CD8-positive, alpha-beta memory T cell (primary cell): ENCODE results near the gene UMAD1. TPM values are rescaled to one million over a fixed set of nuclear protein-coding genes. Genes with fewer than 3 reads are reported as not detected.

Experiments
- CTCF ChIA-PET: fragments of 350-600 bp; sonication (Branson Sonifier 250); formaldehyde crosslinking; loops from one replicate; lab custom pipeline; 2021; ENCODE audit warnings: antibody characterized with exemption; lab: Charles Lee
- POLR2A ChIA-PET: fragments of 350-600 bp; sonication (Branson Sonifier 250); formaldehyde crosslinking; loops from one replicate; lab custom pipeline; 2021; ENCODE audit warnings: antibody characterized with exemption; lab: Charles Lee
- DNase-seq, 5 donors: peaks; one replicate each; pipeline versions ENCODE4 v3.0.0 to v3.0.0-alpha.2; 2020 to 2022; ENCODE audit warnings: mixed read lengths in 1 of 5
- H3K27ac ChIP-seq: one replicate; pipeline ENCODE4 v1.7.0; 2013; ENCODE audit warnings: low read depth, mild to moderate bottlenecking, low read length, moderate library complexity
- H3K27me3 ChIP-seq: 2 replicates; pipeline ENCODE4 v1.7.0; 2013; ENCODE audit warnings: low read length, mild to moderate bottlenecking; ENCODE audit not compliant: insufficient read depth, poor library complexity, severe bottlenecking
- H3K36me3 ChIP-seq: 2 replicates; pipeline ENCODE4 v1.7.0; 2013; ENCODE audit warnings: mild to moderate bottlenecking, low read length, moderate library complexity; ENCODE audit not compliant: insufficient read depth
- H3K4me1 ChIP-seq: 2 replicates; pipeline ENCODE4 v1.7.0; 2013; ENCODE audit warnings: mild to moderate bottlenecking, low read length, moderate library complexity; ENCODE audit not compliant: insufficient read depth
- H3K4me3 ChIP-seq: 2 replicates; pipeline ENCODE4 v1.7.0; 2013; ENCODE audit warnings: mild to moderate bottlenecking, low read length
- H3K9me3 ChIP-seq: 2 replicates; pipeline ENCODE4 v1.7.0; 2013; ENCODE audit warnings: mild to moderate bottlenecking, low read length
- H3K27ac Mint-ChIP-seq, 8 donors: one replicate each; pipeline ENCODE4 v1.8.0; 2020 to 2021; ENCODE audit warnings: mixed read lengths in 8 of 8, mild to moderate bottlenecking in 6 of 8, inconsistent platforms in 3 of 8, moderate library complexity in 3 of 8
- H3K27me3 Mint-ChIP-seq, 2 donors: one replicate each; pipeline ENCODE4 v1.8.0; 2020 to 2021; ENCODE audit warnings: mixed read lengths in 2 of 2, mild to moderate bottlenecking in 1 of 2, moderate library complexity in 1 of 2
- H3K36me3 Mint-ChIP-seq, 3 donors: one replicate each; pipeline ENCODE4 v1.8.0; 2020 to 2021; ENCODE audit warnings: mixed read lengths in 3 of 3, inconsistent platforms in 1 of 3, mild to moderate bottlenecking in 1 of 3
- H3K4me1 Mint-ChIP-seq, 3 donors: one replicate each; pipeline ENCODE4 v1.8.0; 2020 to 2021; ENCODE audit warnings: mixed read lengths in 3 of 3, inconsistent platforms in 1 of 3, mild to moderate bottlenecking in 1 of 3
- H3K4me3 Mint-ChIP-seq, 7 donors: one replicate each; pipeline ENCODE4 v1.8.0; 2020 to 2021; ENCODE audit warnings: mixed read lengths in 7 of 7, mild to moderate bottlenecking in 6 of 7, moderate library complexity in 4 of 7, inconsistent platforms in 2 of 7
- H3K9me3 Mint-ChIP-seq, 5 donors: one replicate each; pipeline ENCODE4 v1.8.0; 2020 to 2022; ENCODE audit warnings: mixed read lengths in 5 of 5, mild to moderate bottlenecking in 3 of 5, moderate library complexity in 2 of 5, inconsistent platforms in 1 of 5
- polyA plus RNA-seq: library from polyadenylated mRNA; unstranded; fragments of 300-500 nt; fragmentation: Illumina TruSeq; gene quantifications from one replicate; pipeline ENCODE4 v1.2.3, GENCODE V29; 2021
- total RNA-seq, 2 experiments: library from RNA; stranded (reverse); gene quantifications; one replicate each; pipeline ENCODE4 v1.2.3, GENCODE V29; 2021

UMAD1 gene
- total and polyA plus RNA-seq, 3 experiments from 2014 or later, result 13.5 to 27.4 (median 14.8) TPM

GRCh38 chr7:7695111-7695817 is 54.7 kb downstream of the UMAD1 start:
- H3K36me3 ChIP-seq, result no peaks in the 10 kb centered on the region
- Mint-ChIP-seq H3K27ac (peak overlapping the region in 1 of 8 donors; percentile 11), H3K36me3 (peaks cover 13 to 20% (median 14%) of the 10 kb centered on the region in 3 donors), H3K4me1 (peaks cover 16 to 26% (median 25%) of the 10 kb centered on the region in 3 donors), H3K27me3 (no peaks in the 10 kb centered on the region), H3K9me3 (peaks cover 0 to 5% (median 0%) of the 10 kb centered on the region in 5 donors), H3K4me3 (no peak overlapping the region)
- peaks cover 5% of the 10 kb centered on the region for H3K4me1 ChIP-seq
- DNase-seq, result no peak
- H3K4me3 ChIP-seq, result no peak overlapping the region
- POLR2A ChIA-PET, result no interaction called here
- H3K9me3 ChIP-seq, result no peaks in the 10 kb centered on the region
- H3K27me3 ChIP-seq, result no peaks in the 10 kb centered on the region
- no peak overlapping the region for H3K27ac ChIP-seq
- CTCF ChIA-PET, result no interaction called here

DNA sequence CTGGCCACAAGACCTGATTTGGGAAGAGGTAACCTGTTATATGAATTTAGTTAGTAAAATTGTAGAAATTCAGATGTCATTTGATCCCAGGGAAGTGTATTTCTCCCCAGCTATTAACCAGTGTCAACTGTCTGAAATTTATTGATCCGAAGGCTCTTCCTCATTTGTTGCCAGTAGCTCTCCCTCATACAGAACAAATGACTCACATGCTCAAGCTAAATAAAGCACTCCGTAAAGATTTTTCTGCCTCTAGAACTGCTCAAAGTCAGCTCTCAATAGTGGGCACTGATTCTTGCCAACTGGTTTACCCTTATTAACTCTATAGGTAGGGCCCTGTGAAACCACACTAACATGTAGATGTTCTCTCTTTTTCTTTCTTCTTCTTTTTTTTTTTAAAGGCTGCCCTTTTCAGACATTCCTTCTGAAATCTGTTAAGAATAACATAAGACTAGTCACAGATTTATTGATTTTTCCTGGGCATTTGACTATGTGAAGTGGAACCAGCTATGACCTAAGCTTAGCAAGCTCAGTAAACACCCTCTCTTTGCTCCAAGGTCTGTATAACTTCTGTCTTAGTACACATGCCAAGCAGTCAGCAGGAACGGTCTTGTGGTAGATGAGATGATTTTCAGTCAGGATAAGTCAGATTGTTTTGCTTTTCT is 56.0 kb downstream of the UMAD1 start:
- POLR2A ChIA-PET, result no interaction called here

GRCh38 chr7:7698930-7699329 is 58.4 kb downstream of the UMAD1 start:
- peaks cover 22 to 43% (median 36%) of the 10 kb centered on the region in 3 donors for H3K4me1 Mint-ChIP-seq
- H3K4me1 ChIP-seq, result peaks cover 5% of the 10 kb centered on the region
- H3K36me3 ChIP-seq, result no peaks in the 10 kb centered on the region
- peaks cover 0 to 5% (median 0%) of the 10 kb centered on the region in 5 donors for H3K9me3 Mint-ChIP-seq
- POLR2A ChIA-PET, result no interaction called here
- H3K27me3 ChIP-seq, result no peaks in the 10 kb centered on the region
- CTCF ChIA-PET, result no interaction called here
- H3K27ac ChIP-seq, result no peak overlapping the region
- no peaks in the 10 kb centered on the region for H3K9me3 ChIP-seq
- H3K27ac Mint-ChIP-seq, result no peak overlapping the region
- H3K4me3 Mint-ChIP-seq, result no peak overlapping the region
- no peak overlapping the region for H3K4me3 ChIP-seq
- no peaks in the 10 kb centered on the region for H3K27me3 Mint-ChIP-seq
- no peak for DNase-seq
- H3K36me3 Mint-ChIP-seq, result peaks cover 11 to 15% (median 14%) of the 10 kb centered on the region in 3 donors

More for the DNA sequence above, 56.0 kb downstream of the UMAD1 start:
- Histone ChIP-seq H3K27me3 (no peaks in the 10 kb centered on the region), H3K4me1 (peaks cover 5% of the 10 kb centered on the region), H3K27ac (no peak overlapping the region), H3K36me3 (no peaks in the 10 kb centered on the region), H3K4me3 (no peak overlapping the region), H3K9me3 (no peaks in the 10 kb centered on the region)
- H3K4me1 Mint-ChIP-seq, result peaks cover 22 to 35% (median 32%) of the 10 kb centered on the region in 3 donors
- H3K9me3 Mint-ChIP-seq, result peaks cover 0 to 5% (median 0%) of the 10 kb centered on the region in 5 donors
- H3K4me3 Mint-ChIP-seq, result peak overlapping the region in 1 of 7 donors; percentile 30
- H3K27ac Mint-ChIP-seq, result peak overlapping the region in 1 of 8 donors; percentile 38
- DNase-seq, result no peak
- H3K27me3 Mint-ChIP-seq, result no peaks in the 10 kb centered on the region
- peaks cover 11 to 18% (median 14%) of the 10 kb centered on the region in 3 donors for H3K36me3 Mint-ChIP-seq
- CTCF ChIA-PET, result interaction anchor here (0.7 kb wide), 1 partner anchor 10 kb away, joined by 3 read pairs; no protein-coding TSS in a partner anchor

DNA sequence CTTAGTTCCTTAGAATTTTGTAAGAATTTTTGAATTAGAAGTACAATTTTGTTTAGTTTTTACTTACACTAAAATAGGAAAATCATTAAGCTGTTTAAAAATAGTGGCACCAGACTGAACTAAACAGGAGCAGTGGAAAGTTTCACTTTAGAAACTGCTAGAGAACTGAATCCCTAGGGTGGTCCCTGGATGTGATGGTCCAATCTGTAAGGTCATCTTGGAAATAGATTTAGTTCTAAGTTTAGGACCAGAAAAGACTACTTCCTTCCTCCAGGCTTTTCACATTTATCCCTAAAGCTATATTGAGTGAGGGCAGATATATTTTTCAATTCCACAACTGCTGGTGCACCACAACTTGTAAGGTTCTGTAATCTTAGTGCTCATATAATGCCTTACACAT is 58.8 kb downstream of the UMAD1 start:
- Mint-ChIP-seq H3K36me3 (peaks cover 10 to 15% (median 11%) of the 10 kb centered on the region in 3 donors), H3K9me3 (peaks cover 0 to 5% (median 0%) of the 10 kb centered on the region in 5 donors), H3K4me1 (peaks cover 22 to 43% (median 36%) of the 10 kb centered on the region in 3 donors), H3K27ac (peak overlapping the region in 1 of 8 donors; percentile 7), H3K4me3 (peak overlapping the region in 1 of 7 donors; percentile 1), H3K27me3 (no peaks in the 10 kb centered on the region)
- no peaks in the 10 kb centered on the region for H3K27me3 ChIP-seq
- POLR2A ChIA-PET, result no interaction called here
- CTCF ChIA-PET, result no interaction called here
- no peaks in the 10 kb centered on the region for H3K36me3 ChIP-seq
- no peak overlapping the region for H3K27ac ChIP-seq
- H3K9me3 ChIP-seq, result no peaks in the 10 kb centered on the region
- peaks cover 5% of the 10 kb centered on the region for H3K4me1 ChIP-seq
- DNase-seq, result no peak
- H3K4me3 ChIP-seq, result no peak overlapping the region

GRCh38 chr7:7699970-7700369 is 59.4 kb downstream of the UMAD1 start:
- no peaks in the 10 kb centered on the region for H3K36me3 ChIP-seq
- H3K4me1 ChIP-seq, result peaks cover 5% of the 10 kb centered on the region
- H3K9me3 Mint-ChIP-seq, result no peaks in the 10 kb centered on the region
- H3K27me3 Mint-ChIP-seq, result no peaks in the 10 kb centered on the region
- CTCF ChIA-PET, result no interaction called here
- H3K4me3 Mint-ChIP-seq, result no peak overlapping the region
- peak overlapping the region in 2 of 8 donors; percentile 31 to 80 for H3K27ac Mint-ChIP-seq
- peaks cover 4 to 12% (median 5%) of the 10 kb centered on the region in 3 donors for H3K36me3 Mint-ChIP-seq
- DNase-seq, result no peak
- H3K27ac ChIP-seq, result no peak overlapping the region
- POLR2A ChIA-PET, result no interaction called here
- H3K27me3 ChIP-seq, result no peaks in the 10 kb centered on the region
- H3K4me3 ChIP-seq, result no peak overlapping the region
- H3K4me1 Mint-ChIP-seq, result peaks cover 22 to 43% (median 39%) of the 10 kb centered on the region in 3 donors
- H3K9me3 ChIP-seq, result no peaks in the 10 kb centered on the region

DNA sequence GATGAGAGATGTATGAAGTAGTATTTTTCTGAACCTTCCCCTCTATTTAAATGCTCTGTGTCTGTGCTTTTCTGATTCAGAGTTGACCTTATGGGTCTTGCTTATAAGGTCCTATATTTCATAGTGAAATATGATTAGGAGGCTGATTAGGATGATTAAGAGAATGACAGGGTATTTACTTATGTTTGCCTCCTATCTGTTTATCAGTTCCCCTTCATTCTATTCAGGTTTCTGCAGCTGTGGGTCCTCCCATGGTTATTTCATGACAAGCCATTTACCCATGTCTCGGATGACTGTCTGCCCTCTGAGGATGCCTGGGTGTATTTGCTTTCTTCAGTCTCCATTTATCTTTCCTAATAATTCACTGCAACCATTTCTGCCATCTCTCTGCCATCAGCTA is 61.0 kb downstream of the UMAD1 start:
- ChIA-PET CTCF (no interaction called here), POLR2A (no interaction called here)
- Histone ChIP-seq H3K4me3 (no peak overlapping the region), H3K9me3 (no peaks in the 10 kb centered on the region), H3K36me3 (no peaks in the 10 kb centered on the region), H3K4me1 (peaks cover 5% of the 10 kb centered on the region), H3K27me3 (no peaks in the 10 kb centered on the region), H3K27ac (no peak overlapping the region)
- no peak overlapping the region for H3K4me3 Mint-ChIP-seq
- H3K27me3 Mint-ChIP-seq, result no peaks in the 10 kb centered on the region
- no peak overlapping the region for H3K27ac Mint-ChIP-seq
- peaks cover 27 to 48% (median 45%) of the 10 kb centered on the region in 3 donors for H3K4me1 Mint-ChIP-seq
- H3K36me3 Mint-ChIP-seq, result peaks cover 0 to 6% (median 4%) of the 10 kb centered on the region in 3 donors
- no peak for DNase-seq
- no peaks in the 10 kb centered on the region for H3K9me3 Mint-ChIP-seq

DNA sequence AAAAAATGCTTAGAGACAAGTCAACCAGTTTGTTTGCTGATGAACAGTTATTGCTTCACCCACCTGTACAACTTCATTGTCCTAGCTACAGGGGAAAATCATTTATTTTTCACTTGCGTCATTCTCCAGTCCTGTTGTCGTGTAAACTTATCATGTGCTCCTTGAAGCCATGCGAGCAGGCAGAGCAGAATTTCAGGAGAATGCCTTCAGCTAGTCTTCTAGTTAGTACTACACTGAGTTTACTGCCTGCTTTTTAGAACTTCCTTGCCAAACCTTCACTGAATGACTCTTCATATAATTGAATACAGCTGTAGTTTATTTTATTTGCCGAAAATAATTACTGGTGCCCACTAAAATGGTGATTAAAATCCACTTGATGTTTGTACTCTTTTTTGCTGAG is 62.3 kb downstream of the UMAD1 start:
- Histone ChIP-seq H3K9me3 (no peaks in the 10 kb centered on the region), H3K27me3 (no peaks in the 10 kb centered on the region), H3K27ac (no peak overlapping the region), H3K36me3 (no peaks in the 10 kb centered on the region), H3K4me3 (no peak overlapping the region), H3K4me1 (peaks cover 5% of the 10 kb centered on the region)
- ChIA-PET POLR2A (no interaction called here), CTCF (no interaction called here)
- Mint-ChIP-seq H3K27ac (no peak overlapping the region), H3K9me3 (no peaks in the 10 kb centered on the region), H3K4me3 (no peak overlapping the region), H3K27me3 (no peaks in the 10 kb centered on the region), H3K4me1 (peaks cover 22 to 39% (median 39%) of the 10 kb centered on the region in 3 donors), H3K36me3 (peaks cover 0 to 6% (median 2%) of the 10 kb centered on the region in 3 donors)
- no peak for DNase-seq

DNA sequence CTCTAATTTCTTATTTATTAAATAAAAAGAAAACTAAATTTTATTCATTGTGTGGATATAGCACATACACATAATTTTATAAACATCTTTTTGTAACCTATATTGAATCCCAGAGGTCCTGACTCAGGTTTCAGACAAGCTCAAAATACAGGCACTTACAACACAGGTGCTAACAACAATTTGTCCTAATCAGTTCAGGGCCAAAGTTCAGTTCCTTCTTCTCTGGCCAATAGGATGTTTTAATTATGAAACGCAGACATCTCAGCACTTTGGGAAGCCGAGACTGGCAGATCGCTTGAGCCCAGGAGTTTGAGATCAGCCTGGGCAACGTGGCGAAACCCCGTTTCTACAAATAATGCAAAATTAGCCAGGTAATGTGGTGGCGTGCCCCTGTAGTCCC is 62.9 kb downstream of the UMAD1 start:
- ChIA-PET CTCF (no interaction called here), POLR2A (no interaction called here)
- peaks cover 21 to 36% (median 35%) of the 10 kb centered on the region in 3 donors for H3K4me1 Mint-ChIP-seq
- H3K9me3 ChIP-seq, result no peaks in the 10 kb centered on the region
- no peaks in the 10 kb centered on the region for H3K9me3 Mint-ChIP-seq
- H3K4me3 Mint-ChIP-seq, result no peak overlapping the region
- H3K27me3 ChIP-seq, result no peaks in the 10 kb centered on the region
- H3K27ac Mint-ChIP-seq, result no peak overlapping the region
- peaks cover 0 to 2% of the 10 kb centered on the region in 2 donors for H3K27me3 Mint-ChIP-seq
- no peak for DNase-seq
- no peak overlapping the region for H3K4me3 ChIP-seq
- H3K36me3 ChIP-seq, result no peaks in the 10 kb centered on the region
- H3K36me3 Mint-ChIP-seq, result peaks cover 0 to 6% (median 2%) of the 10 kb centered on the region in 3 donors
- H3K27ac ChIP-seq, result no peak overlapping the region
- peaks cover 5% of the 10 kb centered on the region for H3K4me1 ChIP-seq
